ENCODE results near the gene CST7.

CST7 gene

GRCh38 chr20:24958506-24959385 is 9.7 kb downstream of the CST7 start:
- Histone ChIP-seq H3K9me3 (ENCODE audit: severe bottlenecking) (no peaks in the 10 kb centered on the region), H3K4me3 (ENCODE audit: low read depth, low read length) (no peak overlapping the region), H3K36me3 (peaks cover 68% of the 10 kb centered on the region), H3K27ac (no peak overlapping the region), H3K27me3 (ENCODE audit: insufficient read depth, low read depth, severe bottlenecking) (no peaks in the 10 kb centered on the region)
- TF ChIP-seq CTCF (IDR thresholded peaks at IDR 0.05; ENCODE audit: low read depth, low read length) = no peak
- DNase-seq = no peak

GRCh38 chr20:24959591-24960301 is 10.7 kb downstream of the CST7 start:
- TF ChIP-seq CTCF (IDR thresholded peaks at IDR 0.05; ENCODE audit: low read depth, low read length) = no peak
- H3K9me3 ChIP-seq (ENCODE audit: severe bottlenecking) = no peaks in the 10 kb centered on the region
- H3K27ac ChIP-seq = no peak overlapping the region
- H3K36me3 ChIP-seq = peaks cover 68% of the 10 kb centered on the region
- DNase-seq = no peak
- H3K4me3 ChIP-seq (ENCODE audit: low read depth, low read length) = no peak overlapping the region
- no peaks in the 10 kb centered on the region for H3K27me3 ChIP-seq (ENCODE audit: insufficient read depth, low read depth, severe bottlenecking)

- no peak for TF ChIP-seq CTCF (IDR thresholded peaks at IDR 0.05; ENCODE audit: low read depth, low read length)
- H3K9me3 ChIP-seq (ENCODE audit: severe bottlenecking) = no peaks in the 10 kb centered on the region
- H3K4me3 ChIP-seq (ENCODE audit: low read depth, low read length) = no peak overlapping the region
- no peaks in the 10 kb centered on the region for H3K27me3 ChIP-seq (ENCODE audit: insufficient read depth, low read depth, severe bottlenecking)
- H3K36me3 ChIP-seq = peaks cover 69% of the 10 kb centered on the region
- no peak overlapping the region for H3K27ac ChIP-seq
- no peak for DNase-seq
These were observed 11.3 kb downstream of the CST7 start for GRCh38 chr20:24960302-24960801.

GRCh38 chr20:24960861-24961260 is 11.8 kb downstream of the CST7 start:
- Histone ChIP-seq H3K4me3 (ENCODE audit: low read depth, low read length) (no peak overlapping the region), H3K27me3 (ENCODE audit: insufficient read depth, low read depth, severe bottlenecking) (no peaks in the 10 kb centered on the region), H3K27ac (no peak overlapping the region), H3K9me3 (ENCODE audit: severe bottlenecking) (no peaks in the 10 kb centered on the region), H3K36me3 (peaks cover 73% of the 10 kb centered on the region)
- TF ChIP-seq CTCF (IDR thresholded peaks at IDR 0.05; ENCODE audit: low read depth, low read length) = no peak
- DNase-seq = no peak

- no peaks in the 10 kb centered on the region for H3K9me3 ChIP-seq (ENCODE audit: severe bottlenecking)
- H3K27ac ChIP-seq = no peak overlapping the region
- H3K4me3 ChIP-seq (ENCODE audit: low read depth, low read length) = no peak overlapping the region
- no peak for TF ChIP-seq CTCF (IDR thresholded peaks at IDR 0.05; ENCODE audit: low read depth, low read length)
- H3K36me3 ChIP-seq = peaks cover 72% of the 10 kb centered on the region
- H3K27me3 ChIP-seq (ENCODE audit: insufficient read depth, low read depth, severe bottlenecking) = no peaks in the 10 kb centered on the region
- no peak for DNase-seq
These were observed 12.5 kb downstream of the CST7 start for GRCh38 chr20:24961384-24962181.

All from WERI-Rb-1 (cell line).